ENCODE data around the gene TULP4.
"Not testable (repeated sequence)": the region's sequence is repeated elsewhere in the genome, so short reads cannot be mapped to it uniquely, and the experiment has no call there.

The TULP4 gene

GRCh38 chr6:158350731-158351130 lies 38.5 kb downstream of the TULP4 start:
- DNase-seq; in situ Hi-C loops (cut with MboI; ENCODE audit: low pct_unique_long_range_greater_than_20kb, low sequenced_read_pairs): not testable (repeated sequence)

- in situ Hi-C loops (cut with MboI; ENCODE audit: low pct_unique_long_range_greater_than_20kb, low sequenced_read_pairs): no loop called here
- DNase-seq: no peak
Measured at GRCh38 chr6:158353883-158354877, 41.9 kb downstream of the TULP4 start.

GRCh38 chr6:158356586-158357546 lies 44.6 kb downstream of the TULP4 start:
- in situ Hi-C loops (cut with MboI; ENCODE audit: low pct_unique_long_range_greater_than_20kb, low sequenced_read_pairs): no loop called here

GRCh38 chr6:158357570-158358216 lies 45.4 kb downstream of the TULP4 start:
- DNase-seq: no peak
- in situ Hi-C loops (cut with MboI; ENCODE audit: low pct_unique_long_range_greater_than_20kb, low sequenced_read_pairs): no loop called here

More at GRCh38 chr6:158356586-158357546, 44.6 kb downstream of the TULP4 start:
- no peak for DNase-seq

- DNase-seq: no peak
- in situ Hi-C loops (cut with MboI; ENCODE audit: low pct_unique_long_range_greater_than_20kb, low sequenced_read_pairs): no loop called here
Measured at GRCh38 chr6:158358450-158359077, 46.3 kb downstream of the TULP4 start.

GRCh38 chr6:158361068-158361467 lies 48.8 kb downstream of the TULP4 start:
- DNase-seq: no peak
- in situ Hi-C loops (cut with MboI; ENCODE audit: low pct_unique_long_range_greater_than_20kb, low sequenced_read_pairs): no loop called here

GRCh38 chr6:158361961-158362669 lies 49.9 kb downstream of the TULP4 start:
- in situ Hi-C loops (cut with MboI; ENCODE audit: low pct_unique_long_range_greater_than_20kb, low sequenced_read_pairs): no loop called here
- no peak for DNase-seq

- in situ Hi-C loops (cut with MboI; ENCODE audit: low pct_unique_long_range_greater_than_20kb, low sequenced_read_pairs): no loop called here
- DNase-seq: no peak
Measured at GRCh38 chr6:158366363-158366762, 54.1 kb downstream of the TULP4 start.

- DNase-seq: no peak
- in situ Hi-C loops (cut with MboI; ENCODE audit: low pct_unique_long_range_greater_than_20kb, low sequenced_read_pairs): no loop called here
Measured at GRCh38 chr6:158367816-158368215, 55.6 kb downstream of the TULP4 start.

- DNase-seq: no peak
- in situ Hi-C loops (cut with MboI; ENCODE audit: low pct_unique_long_range_greater_than_20kb, low sequenced_read_pairs): no loop called here
Measured at GRCh38 chr6:158369241-158369640, 57.0 kb downstream of the TULP4 start.

- DNase-seq: no peak
- in situ Hi-C loops (cut with MboI; ENCODE audit: low pct_unique_long_range_greater_than_20kb, low sequenced_read_pairs): no loop called here
Measured at GRCh38 chr6:158370805-158371204, 58.5 kb downstream of the TULP4 start.

- in situ Hi-C loops (cut with MboI; ENCODE audit: low pct_unique_long_range_greater_than_20kb, low sequenced_read_pairs): no loop called here
- no peak for DNase-seq
Measured at GRCh38 chr6:158371261-158371660, 59.0 kb downstream of the TULP4 start.

GRCh38 chr6:158372574-158372973 lies 60.3 kb downstream of the TULP4 start:
- in situ Hi-C loops (cut with MboI; ENCODE audit: low pct_unique_long_range_greater_than_20kb, low sequenced_read_pairs): no loop called here
- DNase-seq: no peak

GRCh38 chr6:158373214-158373613 lies 60.9 kb downstream of the TULP4 start:
- in situ Hi-C loops (cut with MboI; ENCODE audit: low pct_unique_long_range_greater_than_20kb, low sequenced_read_pairs): no loop called here
- DNase-seq: no peak

- DNase-seq: no peak
- in situ Hi-C loops (cut with MboI; ENCODE audit: low pct_unique_long_range_greater_than_20kb, low sequenced_read_pairs): no loop called here
Measured at GRCh38 chr6:158374020-158374419, 61.8 kb downstream of the TULP4 start.

GRCh38 chr6:158376631-158377081 lies 64.4 kb downstream of the TULP4 start:
- in situ Hi-C loops (cut with MboI; ENCODE audit: low pct_unique_long_range_greater_than_20kb, low sequenced_read_pairs): no loop called here
- no peak for DNase-seq

GRCh38 chr6:158377860-158378259 lies 65.6 kb downstream of the TULP4 start:
- DNase-seq: no peak
- in situ Hi-C loops (cut with MboI; ENCODE audit: low pct_unique_long_range_greater_than_20kb, low sequenced_read_pairs): no loop called here

GRCh38 chr6:158379336-158379735 lies 67.1 kb downstream of the TULP4 start:
- no peak for DNase-seq
- in situ Hi-C loops (cut with MboI; ENCODE audit: low pct_unique_long_range_greater_than_20kb, low sequenced_read_pairs): no loop called here

All from KBM-7 (cell line).